Thoracic aorta (tissue), 2 donors: ENCODE results near the gene GDPD4. TPM values are rescaled to one million over a fixed set of nuclear protein-coding genes. Genes with fewer than 3 reads are reported as not detected.

ENCODE experiments used
- ATAC-seq: fragments of 150-250 bp; one replicate; pipeline ENCODE4 v1.8.0; 2017; ENCODE audit warnings: low read depth; ENCODE audit not compliant: insufficient number of reproducible peaks, low FRiP score
- DNase-seq: peaks from one replicate; pipeline ENCODE4 v3.0.0-alpha.2; 2020; ENCODE audit warnings: low spot score
- H3K27ac ChIP-seq, 2 donors: fragments of 200-600 bp; sonication (generic); 1 replicate in 1 of 2; 2 replicates in 1 of 2; pipeline ENCODE4 v1.5.1; 2016; ENCODE audit warnings: mild to moderate bottlenecking in 2 of 2, moderate library complexity in 2 of 2
- H3K27me3 ChIP-seq: fragments of 200-600 bp; sonication (generic); replicated peaks from 2 replicates; pipeline ENCODE4 v1.6.0; 2016; ENCODE audit warnings: mild to moderate bottlenecking; ENCODE audit not compliant: insufficient read depth
- H3K36me3 ChIP-seq: fragments of 200-600 bp; sonication (generic); one replicate; pipeline ENCODE4 v1.5.1; 2016
- H3K4me1 ChIP-seq, 2 donors: fragments of 200-600 bp; sonication (generic); 1 replicate in 1 of 2; 2 replicates in 1 of 2; pipeline versions ENCODE4 v1.5.1 to v1.6.0; 2016; ENCODE audit warnings: low read depth in 2 of 2, mild to moderate bottlenecking in 1 of 2; ENCODE audit not compliant: control insufficient read depth in 1 of 2
- H3K4me3 ChIP-seq: fragments of 200-600 bp; sonication (generic); 2 replicates; pipeline ENCODE4 v1.5.1; 2016; ENCODE audit warnings: mild to moderate bottlenecking
- H3K9me3 ChIP-seq: fragments of 200-600 bp; sonication (generic); 2 replicates; pipeline ENCODE4 v1.5.1; 2016
- total RNA-seq, 2 donors: library from RNA; depleted of rRNA; stranded (reverse); fragments of >200 nt; gene quantifications; one replicate each; pipeline versions ENCODE4 v1.1.0 to v1.2.3, GENCODE V29; 2016
- TF ChIP-seq, protein P1 (sequence below): fragments of 200-600 bp; sonication (generic); IDR thresholded peaks from one replicate; pipeline ENCODE4 v1.5.1; 2019; ENCODE audit warnings: antibody characterized with exemption

The GDPD4 gene, protein sequence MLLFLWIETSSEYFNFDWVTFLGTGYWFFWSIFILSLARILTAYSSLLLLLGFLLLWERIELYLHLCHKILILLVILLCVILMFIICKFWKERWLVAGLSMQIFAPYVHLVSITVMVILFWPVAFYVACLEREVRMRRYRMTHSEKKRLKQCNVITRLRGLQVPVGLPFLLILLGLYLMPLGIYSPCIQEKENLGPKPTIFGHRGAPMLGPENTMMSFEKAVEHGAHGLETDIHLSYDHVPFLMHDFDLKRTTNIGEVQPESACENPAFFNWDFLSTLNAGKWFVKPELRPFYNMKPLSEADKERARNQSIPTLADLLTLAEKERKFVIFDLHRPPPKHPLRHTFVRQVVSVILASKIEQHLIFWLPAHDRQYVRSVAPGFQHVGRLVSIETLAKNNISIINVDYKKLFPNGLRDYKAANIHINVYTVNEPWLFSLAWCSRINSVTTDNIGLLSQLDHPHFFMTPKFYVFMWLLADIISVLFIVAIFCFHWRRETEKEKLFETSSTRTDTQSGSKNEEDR
- total RNA-seq = not detected

DNA sequence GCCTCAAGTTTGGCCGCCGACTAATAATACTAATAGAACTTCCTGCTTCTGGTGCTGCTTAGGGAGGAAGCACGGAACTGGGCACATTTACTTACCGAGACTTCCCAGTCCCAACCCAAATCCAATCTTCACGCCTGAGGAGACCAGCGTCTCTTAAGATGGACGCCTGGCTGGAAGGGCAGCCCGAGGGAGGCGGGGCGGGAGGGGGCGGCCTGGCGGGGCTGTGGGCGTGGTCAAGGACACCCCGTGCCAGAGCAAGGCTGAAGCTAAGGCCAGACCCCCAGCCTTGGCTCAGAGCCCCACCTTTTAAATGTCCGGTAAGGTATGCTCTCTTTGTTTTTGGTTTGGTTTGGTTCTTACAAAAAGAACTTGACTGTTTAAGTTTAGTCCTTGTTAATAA, at the start of gene GDPD4:
Gene GDPD4 (minus strand): TSS at position 177 of the 400 bp plus-strand sequence. CDS start 16,549 bp downstream, outside the sequence.
- TF ChIP-seq, protein P1, sequence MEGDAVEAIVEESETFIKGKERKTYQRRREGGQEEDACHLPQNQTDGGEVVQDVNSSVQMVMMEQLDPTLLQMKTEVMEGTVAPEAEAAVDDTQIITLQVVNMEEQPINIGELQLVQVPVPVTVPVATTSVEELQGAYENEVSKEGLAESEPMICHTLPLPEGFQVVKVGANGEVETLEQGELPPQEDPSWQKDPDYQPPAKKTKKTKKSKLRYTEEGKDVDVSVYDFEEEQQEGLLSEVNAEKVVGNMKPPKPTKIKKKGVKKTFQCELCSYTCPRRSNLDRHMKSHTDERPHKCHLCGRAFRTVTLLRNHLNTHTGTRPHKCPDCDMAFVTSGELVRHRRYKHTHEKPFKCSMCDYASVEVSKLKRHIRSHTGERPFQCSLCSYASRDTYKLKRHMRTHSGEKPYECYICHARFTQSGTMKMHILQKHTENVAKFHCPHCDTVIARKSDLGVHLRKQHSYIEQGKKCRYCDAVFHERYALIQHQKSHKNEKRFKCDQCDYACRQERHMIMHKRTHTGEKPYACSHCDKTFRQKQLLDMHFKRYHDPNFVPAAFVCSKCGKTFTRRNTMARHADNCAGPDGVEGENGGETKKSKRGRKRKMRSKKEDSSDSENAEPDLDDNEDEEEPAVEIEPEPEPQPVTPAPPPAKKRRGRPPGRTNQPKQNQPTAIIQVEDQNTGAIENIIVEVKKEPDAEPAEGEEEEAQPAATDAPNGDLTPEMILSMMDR = no peak
- H3K4me3 ChIP-seq = no peak within 1 kb of the TSS
- H3K4me1 ChIP-seq = no peaks in the 10 kb centered on the region
- H3K36me3 ChIP-seq = no peaks in the 10 kb centered on the region
- H3K27ac ChIP-seq = no peak within 1 kb of the TSS
- DNase-seq (no peak), ATAC-seq (no peak)
- H3K9me3 ChIP-seq = no peaks in the 10 kb centered on the region
- no peaks in the 10 kb centered on the region for H3K27me3 ChIP-seq

DNA sequence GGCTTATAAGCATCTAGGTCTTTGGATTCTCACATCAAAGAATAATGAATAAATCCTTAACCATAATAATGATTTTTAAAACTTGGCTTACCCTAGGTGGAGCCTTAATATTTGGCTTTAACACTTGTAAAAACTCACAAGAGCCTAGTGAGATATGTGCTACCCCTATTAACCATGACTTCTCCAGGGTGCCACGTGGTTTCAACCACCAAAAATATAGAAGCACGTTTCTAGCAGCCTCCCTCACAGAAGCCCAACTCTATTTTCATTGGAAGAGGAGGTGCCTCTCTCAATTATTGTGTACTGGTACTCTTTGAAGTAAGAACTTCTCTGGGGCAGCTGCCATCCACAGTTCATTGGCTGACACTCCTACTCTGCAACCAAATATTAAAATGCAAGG, 46.5 kb upstream of the GDPD4 start:
- TF ChIP-seq, protein P1 = no peak
- peaks cover 0 to 10% of the 10 kb centered on the region in 2 donors for H3K4me1 ChIP-seq
- ATAC-seq = no peak

DNA sequence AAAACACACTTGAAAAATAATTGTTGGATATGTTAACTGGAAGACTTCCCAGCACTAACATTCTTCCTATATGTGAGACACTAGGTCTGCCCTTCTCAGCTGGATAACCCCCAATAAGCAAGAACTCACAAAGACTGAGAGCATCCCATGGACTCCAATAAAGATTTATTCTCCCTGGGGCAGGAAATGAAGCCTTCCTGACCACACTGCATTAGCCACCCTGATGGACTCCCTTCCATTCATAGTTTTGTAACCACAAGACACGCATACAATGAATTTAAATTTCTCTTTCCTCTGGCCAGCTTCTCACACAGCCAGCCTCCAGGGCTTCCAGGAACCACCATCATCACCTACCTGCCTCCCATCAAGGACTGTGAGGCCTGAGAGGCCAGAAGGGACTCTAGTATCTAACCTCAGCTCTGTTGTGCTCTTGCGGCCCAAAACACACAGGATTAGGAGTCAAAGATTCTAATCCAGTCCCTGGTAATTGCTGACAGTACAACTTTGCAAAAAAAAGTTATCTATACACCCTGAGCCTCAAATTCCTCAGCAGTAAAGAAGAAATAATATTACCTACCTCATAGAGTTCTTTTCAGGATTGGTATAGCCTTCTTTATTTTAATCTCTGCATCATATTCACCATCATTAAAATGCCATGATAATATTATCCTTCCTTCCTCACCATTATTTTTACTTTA, 45.6 kb upstream of the GDPD4 start:
- Histone ChIP-seq H3K4me3 (no peak overlapping the region), H3K27me3 (no peaks in the 10 kb centered on the region), H3K36me3 (no peaks in the 10 kb centered on the region), H3K9me3 (no peaks in the 10 kb centered on the region), H3K4me1 (peaks cover 0 to 6% of the 10 kb centered on the region in 2 donors), H3K27ac (no peak overlapping the region)
- no peak for ATAC-seq
- DNase-seq = no peak
- TF ChIP-seq, protein P1 = no peak

More for the DNA sequence above, 46.5 kb upstream of the GDPD4 start:
- no peak overlapping the region for H3K4me3 ChIP-seq
- H3K27me3 ChIP-seq = no peaks in the 10 kb centered on the region
- no peaks in the 10 kb centered on the region for H3K36me3 ChIP-seq
- no peak overlapping the region for H3K27ac ChIP-seq
- no peaks in the 10 kb centered on the region for H3K9me3 ChIP-seq
- DNase-seq = no peak

DNA sequence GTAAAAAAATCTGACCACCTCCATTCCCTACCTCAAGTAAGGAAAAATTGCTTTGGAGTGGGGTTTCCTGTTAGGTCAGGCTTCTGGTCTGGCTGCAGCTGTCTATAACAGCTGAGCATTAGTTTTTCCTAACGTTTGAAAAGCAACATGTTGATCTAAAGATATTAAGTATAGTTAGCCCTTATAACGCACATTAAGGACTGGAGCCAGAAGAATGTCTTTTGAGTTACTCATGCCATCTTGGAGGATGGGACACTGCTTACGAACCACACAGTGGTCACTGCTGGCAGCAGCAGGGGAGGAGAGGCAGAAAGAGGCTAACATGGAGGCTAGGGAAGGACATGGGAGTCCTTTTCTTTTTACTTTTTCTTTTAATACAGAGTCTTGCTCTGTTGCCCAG, 44.1 kb upstream of the GDPD4 start:
- Histone ChIP-seq H3K27ac (no peak overlapping the region), H3K4me1 (no peaks in the 10 kb centered on the region), H3K27me3 (no peaks in the 10 kb centered on the region), H3K4me3 (no peak overlapping the region), H3K9me3 (no peaks in the 10 kb centered on the region), H3K36me3 (peaks cover under 1% of the 10 kb centered on the region)
- TF ChIP-seq, protein P1 = no peak
- ATAC-seq = no peak
- DNase-seq = no peak

DNA sequence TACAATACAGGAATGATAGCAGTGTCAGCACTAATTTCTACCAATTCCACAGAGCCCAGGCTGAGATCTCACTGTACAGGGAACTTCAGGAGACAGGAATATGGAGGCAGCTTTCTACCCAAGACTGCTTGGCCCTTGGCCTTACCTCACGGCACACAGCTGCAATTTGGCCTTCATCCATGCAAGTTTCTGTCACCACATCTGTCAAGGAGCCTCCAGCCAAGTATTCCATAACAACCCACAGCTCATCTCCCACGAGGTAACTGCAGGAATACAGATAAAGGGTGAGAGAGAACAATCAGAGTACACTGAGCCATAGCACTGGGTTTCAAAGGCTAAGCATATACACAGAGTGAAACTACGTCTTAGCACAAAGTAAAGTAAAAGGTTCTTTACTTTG, 39.0 kb upstream of the GDPD4 start:
- Histone ChIP-seq H3K4me1 (no peaks in the 10 kb centered on the region), H3K9me3 (no peaks in the 10 kb centered on the region), H3K36me3 (peaks cover 10% of the 10 kb centered on the region), H3K27me3 (no peaks in the 10 kb centered on the region), H3K27ac (no peak overlapping the region), H3K4me3 (no peak overlapping the region)
- ATAC-seq (no peak), DNase-seq (no peak)
- TF ChIP-seq, protein P1 = no peak
